Measurements from ENCODE around the gene CBLB. TPM values are rescaled to one million over a fixed set of nuclear protein-coding genes. Genes with fewer than 3 reads are reported as not detected.

Gene CBLB
- total RNA-seq, 2 experiments from 2014 or later: 24.5 to 38.5 TPM

- Histone ChIP-seq H3K4me1 (ENCODE audit: insufficient read depth, low read length, poor library complexity, severe bottlenecking) (no peaks in the 10 kb centered on the region), H3K36me3 (ENCODE audit: insufficient read depth, low read length) (no peaks in the 10 kb centered on the region), H3K4me2 (ENCODE audit: low read length) (no peak overlapping the region), H2AFZ (ENCODE audit: low read length) (no peak overlapping the region), H3K4me3 (ENCODE audit: low read depth, low read length, poor library complexity, severe bottlenecking) (no peak overlapping the region), H4K20me1 (ENCODE audit: insufficient read depth, low read length) (no peaks in the 10 kb centered on the region), H3K27ac (ENCODE audit: low read depth, low read length, poor library complexity, severe bottlenecking) (no peak overlapping the region), H3K9me3 (ENCODE audit: low read length) (no peaks in the 10 kb centered on the region), H3K9me2 (ENCODE audit: insufficient read depth, low read length) (no peaks in the 10 kb centered on the region; the same call in 1 of the 2 replicates), H3K79me2 (ENCODE audit: insufficient read depth, low read depth, low read length) (no peaks in the 10 kb centered on the region)
- BruUV-seq (replicated peaks): no TSS peak
- intact Hi-C loops (cut with micrococcal nuclease; ENCODE audit: unreplicated experiment): no loop called here
- TF ChIP-seq CTCF (conservative IDR thresholded peaks at IDR 0.05; ENCODE audit: low read length) (no peak), EZH2phosphoT487 (IDR thresholded peaks at IDR 0.05; ENCODE audit: borderline replicate concordance, low read depth, low read length) (no peak)
- POLR2A ChIA-PET: interaction anchor here (0.6 kb wide), 1 partner anchor 1091 kb away, joined by 7 read pairs; no protein-coding TSS in a partner anchor
- CTCF ChIA-PET (ENCODE audit: unreplicated experiment): no interaction called here
- DNase-seq (ENCODE audit: low spot score): no peak
These were observed 37.5 kb upstream of the CBLB start for GRCh38 chr3:105906345-105906744.

GRCh38 chr3:105905328-105905727, 36.5 kb upstream of the CBLB start:
- DNase-seq (ENCODE audit: low spot score): no peak
- no peak overlapping the region for H2AFZ ChIP-seq (ENCODE audit: low read length)
- H3K4me2 ChIP-seq (ENCODE audit: low read length): no peak overlapping the region
- H3K27ac ChIP-seq (ENCODE audit: low read depth, low read length, poor library complexity, severe bottlenecking): no peak overlapping the region
- no peak overlapping the region for H3K4me3 ChIP-seq (ENCODE audit: low read depth, low read length, poor library complexity, severe bottlenecking)
- no peaks in the 10 kb centered on the region for H3K36me3 ChIP-seq (ENCODE audit: insufficient read depth, low read length)
- no TSS peak for BruUV-seq (replicated peaks)
- POLR2A ChIA-PET: no interaction called here
- intact Hi-C loops (cut with micrococcal nuclease; ENCODE audit: unreplicated experiment): no loop called here
- no peaks in the 10 kb centered on the region for H3K79me2 ChIP-seq (ENCODE audit: insufficient read depth, low read depth, low read length)
- H3K9me2 ChIP-seq (ENCODE audit: insufficient read depth, low read length): no peaks in the 10 kb centered on the region; the same call in 1 of the 2 replicates
- no peaks in the 10 kb centered on the region for H3K9me3 ChIP-seq (ENCODE audit: low read length)
- no peaks in the 10 kb centered on the region for H4K20me1 ChIP-seq (ENCODE audit: insufficient read depth, low read length)
- no peak for TF ChIP-seq CTCF (conservative IDR thresholded peaks at IDR 0.05; ENCODE audit: low read length)
- TF ChIP-seq EZH2phosphoT487 (IDR thresholded peaks at IDR 0.05; ENCODE audit: borderline replicate concordance, low read depth, low read length): no peak
- CTCF ChIA-PET (ENCODE audit: unreplicated experiment): no interaction called here
- H3K4me1 ChIP-seq (ENCODE audit: insufficient read depth, low read length, poor library complexity, severe bottlenecking): no peaks in the 10 kb centered on the region

- BruUV-seq (replicated peaks): no TSS peak
- Histone ChIP-seq H2AFZ (ENCODE audit: low read length) (no peak overlapping the region), H3K27ac (ENCODE audit: low read depth, low read length, poor library complexity, severe bottlenecking) (no peak overlapping the region), H3K9me3 (ENCODE audit: low read length) (no peaks in the 10 kb centered on the region), H4K20me1 (ENCODE audit: insufficient read depth, low read length) (no peaks in the 10 kb centered on the region), H3K4me1 (ENCODE audit: insufficient read depth, low read length, poor library complexity, severe bottlenecking) (no peaks in the 10 kb centered on the region), H3K9me2 (ENCODE audit: insufficient read depth, low read length) (no peaks in the 10 kb centered on the region; the same call in 1 of the 2 replicates), H3K79me2 (ENCODE audit: insufficient read depth, low read depth, low read length) (no peaks in the 10 kb centered on the region), H3K4me3 (ENCODE audit: low read depth, low read length, poor library complexity, severe bottlenecking) (no peak overlapping the region), H3K36me3 (ENCODE audit: insufficient read depth, low read length) (no peaks in the 10 kb centered on the region), H3K4me2 (ENCODE audit: low read length) (no peak overlapping the region)
- intact Hi-C loops (cut with micrococcal nuclease; ENCODE audit: unreplicated experiment): no loop called here
- CTCF ChIA-PET (ENCODE audit: unreplicated experiment): no interaction called here
- TF ChIP-seq EZH2phosphoT487 (IDR thresholded peaks at IDR 0.05; ENCODE audit: borderline replicate concordance, low read depth, low read length): no peak
- no peak for TF ChIP-seq CTCF (conservative IDR thresholded peaks at IDR 0.05; ENCODE audit: low read length)
- no peak for DNase-seq (ENCODE audit: low spot score)
- POLR2A ChIA-PET: no interaction called here
These were observed 36.0 kb upstream of the CBLB start for GRCh38 chr3:105904678-105905284.

All from OCI-LY7 (cell line).